B cell (primary cell): ENCODE results near the gene HES5.

Source experiments
- CTCF ChIP-seq: fragments of 200-600 bp; IDR thresholded peaks from one replicate; pipeline ENCODE4 v1.8.0; 2022; ENCODE audit warnings: antibody characterized with exemption, mild to moderate bottlenecking
- EZH2 ChIP-seq: IDR thresholded peaks from 2 replicates; pipeline ENCODE4 v1.6.1; 2012; ENCODE audit warnings: borderline replicate concordance, low read depth, mild to moderate bottlenecking, moderate library complexity, low read length; ENCODE audit not compliant: insufficient read depth, poor library complexity, severe bottlenecking

DNA sequence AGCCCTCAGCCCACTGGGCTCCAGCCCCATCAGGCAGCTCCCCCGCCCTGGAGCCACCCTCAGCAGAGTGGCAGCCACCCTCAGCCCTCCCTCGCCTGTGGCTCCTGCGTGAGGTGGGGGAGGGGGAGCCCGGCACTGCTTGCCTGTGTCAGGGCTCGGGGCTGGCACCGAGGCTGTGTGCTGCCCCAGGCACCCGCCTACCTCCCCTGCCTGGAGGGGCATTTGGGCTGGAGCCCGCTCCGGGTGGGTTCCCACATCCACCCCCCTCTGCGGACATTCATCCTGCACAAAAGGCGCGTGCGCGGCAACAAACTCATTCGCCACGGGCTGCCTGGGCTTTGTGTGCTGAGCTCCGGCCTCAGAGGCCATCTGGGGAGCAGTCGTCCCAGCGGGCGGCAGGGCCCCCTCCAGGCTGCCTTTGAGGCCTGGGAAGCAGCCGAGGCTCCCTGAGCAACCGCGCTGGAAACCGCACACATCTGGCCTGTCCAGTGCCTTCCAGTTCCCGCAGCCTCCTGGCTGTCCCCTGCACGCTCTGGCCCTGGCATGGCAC, 13.6 kb upstream of the HES5 start:
- TF ChIP-seq CTCF = no peak
- no peak for TF ChIP-seq EZH2
